GM19099 (cell line): Measurements from ENCODE around the gene GIMAP1.

Source experiments
- POLR2A ChIP-seq: IDR thresholded peaks from 3 replicates; pipeline ENCODE4 v1.6.1; 2011; ENCODE audit warnings: low read depth; ENCODE audit not compliant: insufficient read length; ENCODE audit errors: extremely low read depth

GIMAP1 gene

DNA sequence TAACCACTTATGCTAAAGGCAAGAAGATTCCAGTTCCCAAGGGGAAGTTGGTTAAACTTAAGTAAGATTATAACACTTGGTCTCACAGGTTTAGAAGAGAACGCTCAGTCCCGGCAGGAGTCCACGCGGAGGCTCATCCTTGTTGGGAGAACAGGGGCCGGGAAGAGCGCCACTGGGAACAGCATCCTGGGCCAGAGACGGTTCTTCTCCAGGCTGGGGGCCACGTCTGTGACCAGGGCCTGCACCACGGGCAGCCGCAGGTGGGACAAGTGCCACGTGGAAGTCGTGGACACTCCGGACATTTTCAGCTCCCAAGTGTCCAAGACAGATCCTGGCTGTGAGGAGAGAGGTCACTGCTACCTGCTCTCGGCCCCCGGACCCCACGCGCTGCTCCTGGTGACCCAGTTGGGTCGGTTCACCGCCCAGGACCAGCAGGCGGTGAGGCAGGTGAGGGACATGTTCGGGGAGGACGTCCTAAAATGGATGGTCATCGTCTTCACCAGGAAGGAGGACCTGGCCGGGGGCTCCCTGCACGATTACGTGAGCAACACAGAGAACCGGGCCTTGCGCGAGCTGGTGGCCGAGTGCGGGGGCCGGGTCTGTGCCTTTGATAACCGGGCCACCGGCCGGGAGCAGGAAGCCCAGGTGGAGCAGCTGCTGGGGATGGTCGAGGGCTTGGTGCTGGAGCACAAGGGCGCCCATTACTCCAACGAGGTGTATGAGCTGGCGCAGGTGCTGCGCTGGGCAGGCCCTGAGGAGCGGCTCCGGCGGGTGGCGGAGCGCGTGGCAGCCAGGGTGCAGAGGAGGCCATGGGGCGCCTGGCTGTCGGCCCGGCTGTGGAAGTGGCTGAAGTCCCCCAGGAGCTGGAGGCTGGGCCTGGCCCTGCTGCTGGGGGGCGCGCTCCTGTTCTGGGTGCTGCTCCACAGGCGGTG lies 3.8 kb downstream of the GIMAP1 start:
- TF ChIP-seq POLR2A, result no peak

DNA sequence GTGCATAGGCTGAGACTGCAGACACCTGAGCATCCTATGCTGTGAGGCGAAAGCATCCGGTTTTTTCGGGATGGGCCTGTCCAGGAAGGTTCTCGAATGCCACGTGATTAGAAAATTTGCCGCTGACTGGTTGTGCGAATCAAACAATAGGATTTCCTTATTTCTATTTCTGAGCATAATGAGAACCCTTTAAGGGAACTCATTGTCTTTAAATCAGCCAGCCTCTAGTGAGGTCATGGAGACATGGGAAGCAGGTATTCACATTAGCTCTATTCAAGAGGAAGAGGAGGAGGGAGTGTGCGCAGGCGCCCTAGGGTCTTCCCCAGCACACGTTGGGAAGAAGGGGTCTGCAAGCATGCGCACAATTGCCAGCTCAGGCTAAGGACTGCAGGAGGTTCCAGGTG lies 5.6 kb downstream of the GIMAP1 start:
- no peak for TF ChIP-seq POLR2A

DNA sequence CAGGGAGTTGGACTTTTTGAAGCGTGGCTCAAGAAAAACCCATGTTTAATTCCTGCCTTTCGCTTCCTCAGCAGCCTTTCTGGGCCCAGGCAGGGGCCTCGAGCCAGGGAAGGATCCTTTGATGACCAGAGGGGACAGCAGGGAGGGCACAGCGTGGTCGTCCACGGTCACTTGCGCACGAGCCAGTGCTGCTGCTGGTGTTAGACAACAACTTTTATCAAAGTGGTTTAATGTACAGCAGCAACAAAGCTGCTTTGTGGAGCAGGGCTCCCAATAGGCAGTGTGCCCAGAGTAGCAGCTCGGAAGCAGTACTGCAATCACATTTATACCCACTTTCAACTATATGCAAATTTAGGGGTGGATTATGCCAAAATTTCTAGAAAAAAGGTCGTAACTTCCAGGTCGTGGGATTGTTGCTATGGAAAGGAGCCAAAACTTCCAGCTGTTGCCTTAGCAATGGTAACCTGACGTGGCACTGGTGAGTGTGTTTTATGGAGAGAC lies 6.1 kb downstream of the GIMAP1 start:
- no peak for TF ChIP-seq POLR2A

DNA sequence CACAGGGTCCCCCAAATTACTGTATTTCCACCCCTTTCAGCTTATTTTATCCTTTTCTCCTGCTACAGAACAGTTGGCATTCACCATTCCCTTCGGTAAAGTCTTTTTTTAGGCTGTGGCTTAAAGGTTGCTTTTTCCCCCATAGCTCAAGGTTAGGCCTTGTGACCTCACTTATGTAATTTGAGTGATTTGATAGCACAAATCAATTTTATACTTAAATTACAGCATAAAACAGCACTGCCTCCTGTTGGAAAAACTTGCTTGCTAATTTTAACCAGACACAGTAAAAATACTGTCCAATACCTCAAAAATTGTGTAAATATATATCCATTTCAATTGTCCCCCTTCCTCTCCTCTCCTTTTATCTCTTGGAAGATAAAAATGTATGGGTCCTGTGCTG lies 7.1 kb downstream of the GIMAP1 start:
- TF ChIP-seq POLR2A, result no peak

DNA sequence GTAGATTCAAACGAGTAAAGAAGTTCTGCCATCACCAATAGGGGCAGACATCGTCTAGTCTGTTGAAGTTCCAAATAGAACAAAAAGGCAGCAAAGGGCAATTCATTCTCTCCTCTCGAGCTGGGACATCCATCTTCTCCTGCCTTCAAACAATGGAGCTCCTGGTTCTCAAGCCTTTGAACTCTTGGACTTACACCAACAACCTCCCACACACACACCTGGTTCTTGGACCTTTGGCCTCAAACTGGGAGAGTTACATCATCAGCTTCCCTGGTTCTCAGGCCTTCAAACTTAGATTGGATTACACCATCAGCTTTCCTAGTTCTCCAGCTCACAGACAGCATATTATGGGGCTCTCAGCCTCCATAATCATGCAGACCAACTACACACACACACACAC lies 11.0 kb downstream of the GIMAP1 start:
- no peak for TF ChIP-seq POLR2A

DNA sequence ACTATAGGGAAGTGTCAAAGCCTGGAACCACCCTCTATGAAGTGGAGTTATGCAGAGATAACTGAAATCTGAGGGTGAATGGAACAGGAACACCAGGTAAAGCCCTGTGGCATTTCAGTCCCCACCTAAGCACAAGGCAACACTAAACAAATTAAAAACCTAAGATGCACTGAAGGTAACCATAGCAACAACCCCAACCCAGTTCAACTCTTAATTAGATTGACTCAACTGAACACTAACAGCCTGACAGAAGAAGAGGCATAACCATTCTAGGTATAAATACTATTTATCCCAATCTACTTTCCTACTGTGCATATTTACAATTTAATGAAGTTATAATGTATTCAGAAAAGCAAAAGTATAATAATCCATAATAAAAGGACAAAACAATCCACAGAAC lies 11.6 kb downstream of the GIMAP1 start:
- no peak for TF ChIP-seq POLR2A

DNA sequence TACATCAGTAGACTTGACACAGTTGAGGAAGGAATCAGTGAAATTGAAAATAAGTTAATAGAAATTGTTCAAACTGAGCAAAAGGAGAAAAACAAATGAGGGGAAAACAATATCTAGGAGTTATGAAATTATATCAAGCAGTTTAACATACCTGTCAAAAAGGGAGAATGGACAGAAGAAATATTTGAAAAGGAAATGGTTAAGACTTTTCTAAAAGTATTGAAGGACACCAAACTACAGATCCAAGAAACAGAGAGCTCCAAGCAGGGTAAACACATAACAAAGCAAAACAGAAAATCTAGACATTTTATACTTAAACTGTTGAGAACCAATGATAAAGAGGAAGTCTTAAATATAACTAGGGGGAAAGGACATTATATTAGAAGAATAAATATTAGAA lies 12.2 kb downstream of the GIMAP1 start:
- no peak for TF ChIP-seq POLR2A

DNA sequence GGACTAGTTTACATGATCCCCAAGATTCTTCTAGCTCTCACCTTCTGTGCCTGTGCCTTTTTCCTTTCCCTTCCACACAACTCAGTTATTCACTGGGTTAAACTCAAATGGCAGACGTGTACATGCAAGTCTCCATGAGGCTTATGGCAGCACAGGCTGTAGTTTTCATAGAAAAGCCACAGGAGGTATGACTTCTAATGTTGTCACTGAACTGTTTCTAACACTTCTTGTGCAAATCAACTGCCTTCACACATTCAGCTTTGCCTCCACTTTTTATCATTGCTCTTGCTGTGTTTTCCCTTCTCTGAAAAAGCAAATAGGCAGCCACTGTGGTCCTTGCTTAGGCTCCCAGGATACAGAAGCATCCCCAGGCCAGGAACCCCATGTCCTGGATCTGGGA lies 15.5 kb downstream of the GIMAP1 start:
- no peak for TF ChIP-seq POLR2A

DNA sequence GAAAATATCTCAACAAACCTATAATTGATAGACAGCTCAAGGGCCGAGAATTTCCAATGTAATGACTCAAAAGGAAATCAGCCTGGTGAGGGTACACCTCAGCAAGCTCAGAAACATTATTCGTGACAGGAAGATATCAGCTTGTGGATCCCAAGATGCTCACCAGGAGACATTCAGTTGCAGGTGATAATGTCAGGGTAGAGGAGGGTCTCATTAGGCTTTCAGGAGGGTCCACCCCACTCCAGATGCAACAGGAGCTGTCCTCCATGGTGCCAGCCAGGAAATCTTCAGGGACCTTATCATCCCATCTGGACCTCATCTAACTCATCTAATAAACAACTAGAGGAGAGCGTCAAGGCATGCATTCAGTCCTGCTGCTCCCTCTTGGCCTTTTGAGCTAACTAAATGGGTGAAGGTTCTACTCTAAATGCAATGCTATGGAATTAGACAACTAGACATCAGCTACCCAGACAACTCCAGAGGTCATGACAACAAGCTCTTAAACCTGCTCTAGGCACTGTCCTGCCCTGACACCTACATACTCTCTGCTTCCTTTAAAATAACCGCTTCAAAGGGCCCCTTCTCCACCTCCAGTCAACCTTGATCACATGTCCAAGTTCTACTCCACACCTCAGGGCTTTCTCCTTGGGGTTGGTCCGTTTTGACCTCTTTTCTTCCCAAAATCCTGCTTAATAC lies 16.5 kb downstream of the GIMAP1 start:
- TF ChIP-seq POLR2A, result no peak

DNA sequence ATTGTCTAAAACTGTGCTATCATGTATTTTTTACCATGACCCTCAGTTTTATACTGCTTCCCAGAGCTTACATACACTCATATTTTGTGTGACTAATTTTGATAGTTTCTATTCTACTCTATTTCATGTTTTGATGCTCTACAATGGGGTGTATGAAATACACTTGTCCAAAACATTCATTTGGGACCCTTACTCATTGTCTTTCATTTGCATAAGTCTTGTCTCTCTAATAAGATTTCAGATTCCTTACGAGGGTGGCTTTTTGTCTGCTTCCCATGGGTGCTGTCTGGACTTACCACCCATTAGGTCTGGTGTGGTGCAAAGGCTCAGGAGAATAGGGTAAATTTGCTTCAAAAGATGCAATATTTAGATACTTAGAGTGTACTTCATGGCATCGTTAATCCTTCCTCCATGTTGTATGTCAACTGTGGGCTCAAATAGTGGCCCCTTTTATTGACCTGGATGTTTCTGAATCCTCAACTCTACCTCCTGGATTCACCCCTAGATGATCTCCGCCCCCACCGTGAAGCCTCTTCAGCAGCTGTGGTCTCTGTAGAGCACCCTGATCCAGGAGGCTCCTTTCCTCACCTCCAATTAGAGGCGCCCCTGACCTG lies 17.2 kb downstream of the GIMAP1 start:
- TF ChIP-seq POLR2A, result no peak

DNA sequence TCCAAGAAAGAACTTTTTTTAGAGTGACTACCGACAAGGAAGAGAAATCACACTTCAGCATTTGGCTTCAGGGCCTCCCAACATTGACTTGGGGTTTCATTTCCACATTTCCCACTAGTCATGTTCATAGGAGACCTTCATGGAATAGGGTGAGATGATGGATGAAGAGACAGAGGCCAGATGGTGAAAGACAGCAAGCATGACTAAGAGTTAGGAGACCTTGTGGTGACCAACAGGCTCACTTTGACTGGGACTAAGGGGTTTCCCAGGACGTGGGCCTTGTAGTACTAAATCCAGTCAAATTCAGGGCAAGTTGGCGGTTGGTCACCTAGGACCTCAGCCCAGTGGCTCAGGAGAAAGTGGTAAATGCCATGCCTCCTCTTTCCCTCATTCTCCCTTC lies 17.8 kb downstream of the GIMAP1 start:
- TF ChIP-seq POLR2A, result no peak

DNA sequence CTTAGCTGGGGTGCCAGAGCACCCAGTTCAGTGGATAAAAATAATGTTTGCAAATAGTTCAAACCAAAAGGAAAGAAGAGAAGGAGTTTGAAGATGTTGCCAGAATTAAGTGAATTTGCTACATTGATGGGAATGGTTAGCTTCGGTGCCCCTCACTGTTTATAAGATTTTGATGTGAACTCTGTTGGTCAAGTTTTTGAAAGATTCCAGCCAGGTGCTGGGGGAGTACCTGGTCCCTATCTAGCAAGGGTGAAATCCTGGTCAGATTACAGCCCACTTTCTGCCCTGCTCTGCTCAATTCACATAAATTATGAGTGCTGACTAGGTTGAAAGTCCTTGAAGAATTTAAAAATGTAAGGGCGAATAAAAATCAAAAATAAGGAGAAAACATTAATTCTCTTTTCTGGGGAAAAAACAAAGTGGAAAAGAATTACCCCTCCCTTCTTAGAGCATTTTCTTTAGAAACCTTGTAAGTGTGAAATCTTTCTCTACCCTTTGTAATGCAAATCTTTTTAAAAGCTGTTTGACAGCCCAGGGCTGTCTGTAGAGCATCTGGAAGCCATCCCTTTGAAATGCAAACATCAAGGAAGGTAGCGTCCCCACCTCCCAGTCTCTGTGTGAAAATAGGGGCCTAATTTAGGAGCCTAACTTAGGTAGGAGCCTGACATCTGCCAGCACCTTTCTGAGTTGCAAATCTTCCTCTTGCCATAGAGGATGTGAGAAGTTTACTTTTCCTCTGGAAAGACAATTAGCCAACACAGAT lies 19.4 kb downstream of the GIMAP1 start:
- no peak for TF ChIP-seq POLR2A

DNA sequence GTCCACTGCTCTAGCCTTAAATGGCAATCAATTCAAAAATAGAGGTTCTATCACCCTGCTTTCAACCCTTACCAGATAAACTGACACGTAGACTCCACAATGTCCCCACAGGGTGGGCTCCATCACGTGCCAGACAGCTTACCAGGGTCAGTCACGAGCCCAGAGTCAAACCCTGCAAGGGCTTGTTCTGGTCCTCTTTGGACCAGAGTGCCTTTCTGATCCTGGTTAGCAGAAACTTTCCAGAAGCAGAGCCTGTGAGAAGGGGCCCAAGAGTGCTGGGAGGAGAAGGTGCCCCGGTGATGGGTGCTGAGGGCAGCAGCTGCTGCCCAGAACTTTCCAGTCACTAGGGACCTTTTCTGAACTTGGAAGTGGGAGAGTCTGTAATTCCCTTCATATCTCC lies 20.5 kb downstream of the GIMAP1 start:
- TF ChIP-seq POLR2A, result no peak

DNA sequence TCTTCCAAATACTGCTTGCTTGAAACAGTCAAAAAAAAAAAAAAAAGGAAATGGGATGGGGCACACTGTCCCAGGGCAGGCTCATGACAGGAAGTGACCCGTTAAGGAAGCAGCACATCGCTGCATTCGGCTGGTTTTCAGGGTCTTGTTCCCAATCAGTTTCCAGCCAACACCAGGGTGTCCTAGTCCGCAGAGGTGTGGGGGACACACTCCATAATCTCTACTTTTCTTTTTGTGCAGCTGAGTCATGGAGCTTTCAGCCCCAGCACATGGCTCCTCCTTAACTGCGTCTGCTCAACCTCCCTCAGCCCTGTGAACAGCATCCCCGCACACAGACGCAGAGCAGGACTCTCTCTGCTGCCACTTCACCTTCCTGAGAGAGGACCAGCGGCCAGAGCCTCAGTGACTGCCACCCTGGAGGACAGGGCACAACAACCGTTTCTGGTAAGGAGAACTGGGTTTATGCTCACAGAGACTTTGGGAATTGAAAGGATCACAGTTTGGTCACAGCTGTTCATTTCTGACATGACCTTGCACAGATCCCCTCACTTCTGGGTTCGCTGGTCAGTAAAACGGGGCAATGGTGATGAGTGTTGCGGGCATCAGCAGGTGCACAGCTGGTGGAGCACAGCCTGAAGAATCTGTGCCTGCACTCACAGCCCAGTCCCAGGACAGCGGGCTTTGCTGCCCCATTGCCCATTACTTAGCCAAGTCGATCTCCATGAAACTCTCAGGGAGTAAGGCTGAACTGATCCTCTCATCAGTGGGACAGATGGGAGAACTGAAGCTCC lies 21.0 kb downstream of the GIMAP1 start, which contains the start of gene GIMAP5:
GIMAP5 (plus strand) TSS at position 154 of the 791 bp plus-strand sequence. CDS start 3,467 bp downstream, outside the sequence.
- no peak for TF ChIP-seq POLR2A

DNA sequence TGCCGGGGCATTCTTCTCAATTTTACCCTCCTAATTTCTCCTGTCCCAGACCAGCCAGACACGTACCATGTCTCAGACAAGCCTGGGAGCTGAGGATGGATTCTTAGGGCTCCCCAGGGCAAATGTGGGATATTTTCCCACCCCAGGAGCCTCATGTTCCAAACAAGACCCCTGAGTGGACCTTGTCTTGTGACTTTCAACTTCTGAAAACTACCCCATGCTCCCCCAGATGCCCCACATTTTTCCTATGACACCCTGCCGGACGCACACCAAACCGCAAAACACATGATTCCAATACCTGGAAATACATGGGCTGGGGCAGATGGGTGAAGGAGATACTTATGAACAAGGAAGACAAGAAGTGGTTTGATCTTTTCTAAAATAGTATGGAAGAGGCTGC lies 21.7 kb downstream of the GIMAP1 start:
- no peak for TF ChIP-seq POLR2A

DNA sequence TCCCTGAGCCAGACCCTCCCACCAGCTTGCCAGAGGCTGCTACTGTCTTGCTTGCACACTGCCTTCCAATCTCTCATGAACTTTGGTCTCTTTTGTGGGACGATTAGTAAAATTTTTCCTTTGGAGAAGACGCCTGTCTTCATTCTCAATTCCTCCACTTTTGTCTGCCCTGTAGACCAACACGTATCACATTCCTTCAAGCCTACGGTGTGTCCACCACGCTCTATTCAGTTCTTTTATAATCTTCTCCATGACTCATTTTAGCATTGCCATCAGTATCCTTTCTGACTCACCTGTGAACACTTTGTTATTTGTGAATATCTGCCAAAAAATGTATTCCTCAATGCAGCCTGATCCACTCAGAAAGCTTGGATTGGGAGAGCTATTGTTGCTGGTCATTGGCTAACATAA lies 22.2 kb downstream of the GIMAP1 start:
- TF ChIP-seq POLR2A, result no peak
